Peyer's patch (tissue), 4 donors: ENCODE data around the gene GNAZ.

Experiments
- POLR2A ChIP-seq, 2 donors: fragments of 450-650 bp; IDR thresholded peaks; one replicate each; pipeline ENCODE4 v1.5.1; 2017; ENCODE audit warnings: antibody characterized with exemption in 2 of 2, mild to moderate bottlenecking in 2 of 2, moderate library complexity in 2 of 2
- TF ChIP-seq, protein P1 (sequence below), 6 experiments: fragments of 450-650 bp in 4 of 6; fragments of 200-600 bp in 2 of 6; sonication (generic) in 1 of 6; IDR thresholded peaks; one replicate each; pipeline ENCODE4 v1.5.1; 2017 to 2019; ENCODE audit warnings: antibody characterized with exemption in 6 of 6, mild to moderate bottlenecking in 3 of 6, moderate library complexity in 1 of 6

DNA sequence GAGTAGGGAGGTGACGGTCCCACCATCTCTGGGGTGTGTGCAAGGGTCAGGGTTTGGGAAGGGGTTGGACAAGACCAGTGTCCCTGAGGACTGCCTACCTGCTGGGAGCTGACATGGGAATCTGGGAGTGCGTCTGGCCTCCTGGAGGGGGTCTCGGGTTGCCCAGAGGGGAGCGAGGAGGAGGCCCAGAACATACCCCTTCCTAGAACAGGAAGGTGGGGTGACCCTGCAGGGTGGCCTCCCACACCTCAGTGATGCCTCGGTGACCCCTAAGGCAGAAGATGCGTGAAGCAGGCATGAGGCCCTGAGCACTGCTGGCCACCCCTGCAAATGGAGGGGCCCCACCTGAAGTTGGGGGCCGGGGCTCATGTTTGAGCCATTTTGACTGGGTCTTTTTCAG is 45.0 kb downstream of the GNAZ start:
- no peak for TF ChIP-seq POLR2A (IDR thresholded peaks at IDR 0.05)
- TF ChIP-seq, protein P1, sequence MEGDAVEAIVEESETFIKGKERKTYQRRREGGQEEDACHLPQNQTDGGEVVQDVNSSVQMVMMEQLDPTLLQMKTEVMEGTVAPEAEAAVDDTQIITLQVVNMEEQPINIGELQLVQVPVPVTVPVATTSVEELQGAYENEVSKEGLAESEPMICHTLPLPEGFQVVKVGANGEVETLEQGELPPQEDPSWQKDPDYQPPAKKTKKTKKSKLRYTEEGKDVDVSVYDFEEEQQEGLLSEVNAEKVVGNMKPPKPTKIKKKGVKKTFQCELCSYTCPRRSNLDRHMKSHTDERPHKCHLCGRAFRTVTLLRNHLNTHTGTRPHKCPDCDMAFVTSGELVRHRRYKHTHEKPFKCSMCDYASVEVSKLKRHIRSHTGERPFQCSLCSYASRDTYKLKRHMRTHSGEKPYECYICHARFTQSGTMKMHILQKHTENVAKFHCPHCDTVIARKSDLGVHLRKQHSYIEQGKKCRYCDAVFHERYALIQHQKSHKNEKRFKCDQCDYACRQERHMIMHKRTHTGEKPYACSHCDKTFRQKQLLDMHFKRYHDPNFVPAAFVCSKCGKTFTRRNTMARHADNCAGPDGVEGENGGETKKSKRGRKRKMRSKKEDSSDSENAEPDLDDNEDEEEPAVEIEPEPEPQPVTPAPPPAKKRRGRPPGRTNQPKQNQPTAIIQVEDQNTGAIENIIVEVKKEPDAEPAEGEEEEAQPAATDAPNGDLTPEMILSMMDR (IDR thresholded peaks at IDR 0.05) = no peak
